GM21576 (cell line): ENCODE data around the gene PSME3.

ENCODE experiments used
- ATAC-seq: cut with Tn5 transposase; IDR thresholded peaks from one replicate; pipeline ENCODE4 v1.9.1; 2021; ENCODE audit warnings: mild to moderate bottlenecking, moderate library complexity; ENCODE audit not compliant: unreplicated experiment

PSME3 gene

DNA sequence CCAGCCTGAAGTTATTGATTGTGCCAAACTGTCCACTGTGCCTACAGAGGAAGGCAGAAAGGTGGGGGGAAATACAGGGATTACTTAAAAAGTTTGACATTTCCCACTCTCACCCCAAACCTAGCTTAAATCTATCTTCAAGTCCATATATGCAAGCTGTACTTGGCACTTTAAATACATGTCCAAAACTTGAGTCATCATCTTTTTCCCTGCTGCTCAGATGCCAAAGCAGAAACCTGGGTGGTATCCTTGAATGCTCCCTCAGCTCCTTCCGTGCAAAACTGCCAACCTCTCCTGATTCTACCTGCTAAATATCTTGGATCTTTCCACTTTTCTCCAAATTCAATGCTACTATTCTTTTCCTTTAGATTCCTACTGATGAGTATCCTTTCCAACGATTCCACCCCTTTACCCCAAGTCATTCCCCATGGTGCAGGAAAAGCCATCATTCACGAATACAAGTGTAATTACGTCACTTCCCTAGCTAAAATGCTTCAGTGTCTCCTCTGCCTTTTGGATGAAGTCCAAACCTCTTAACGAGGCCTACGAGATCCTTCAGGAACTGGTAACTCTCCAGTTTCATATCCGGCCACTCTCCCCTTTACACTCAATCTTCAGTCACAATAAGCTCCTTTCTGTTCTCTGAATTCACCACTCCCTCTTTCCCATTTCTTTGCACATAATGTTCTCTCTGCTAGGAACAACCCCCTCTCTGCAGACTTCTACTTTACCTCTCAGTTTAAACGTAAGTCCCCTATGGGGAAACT lies 18.4 kb upstream of the PSME3 start:
- no peak for ATAC-seq

DNA sequence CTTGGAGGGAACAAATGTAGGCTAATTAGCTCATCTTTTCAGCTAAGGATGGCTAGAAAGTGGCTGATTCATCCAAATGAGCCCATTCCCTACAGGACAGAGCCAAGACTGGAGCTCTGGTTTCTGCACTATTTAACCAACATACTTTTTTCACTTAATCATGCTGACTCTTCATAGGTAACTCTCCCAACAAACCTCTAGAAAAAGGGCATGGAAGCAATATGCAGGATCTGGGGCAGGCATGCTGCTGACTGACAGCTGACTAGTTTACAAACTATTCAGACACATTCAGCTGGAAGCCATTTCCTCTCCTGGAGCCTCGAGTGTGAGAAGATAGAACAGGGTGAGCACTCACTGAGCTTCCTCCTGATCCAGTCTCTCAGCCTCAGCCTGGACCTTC lies 15.3 kb upstream of the PSME3 start:
- ATAC-seq, result no peak

DNA sequence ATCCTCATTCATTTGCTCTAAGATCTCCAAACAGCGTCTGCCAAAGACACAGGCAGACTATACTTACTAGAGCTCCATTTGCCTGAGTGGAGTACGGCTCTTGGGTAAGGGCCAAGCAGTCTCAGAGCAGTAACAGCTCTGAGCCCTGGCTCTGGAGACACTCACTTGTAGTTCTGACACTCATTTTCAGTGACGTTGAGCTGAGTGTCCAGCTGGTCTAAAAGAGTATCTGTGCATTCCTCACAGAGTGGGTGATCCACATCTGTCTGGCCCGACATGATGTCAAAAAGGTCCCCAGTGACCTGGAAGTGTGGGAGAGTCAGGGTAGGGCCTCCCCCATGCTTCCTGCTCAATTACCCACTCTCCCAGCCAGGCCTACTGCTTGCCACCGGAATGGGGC lies 14.8 kb upstream of the PSME3 start:
- no peak for ATAC-seq

DNA sequence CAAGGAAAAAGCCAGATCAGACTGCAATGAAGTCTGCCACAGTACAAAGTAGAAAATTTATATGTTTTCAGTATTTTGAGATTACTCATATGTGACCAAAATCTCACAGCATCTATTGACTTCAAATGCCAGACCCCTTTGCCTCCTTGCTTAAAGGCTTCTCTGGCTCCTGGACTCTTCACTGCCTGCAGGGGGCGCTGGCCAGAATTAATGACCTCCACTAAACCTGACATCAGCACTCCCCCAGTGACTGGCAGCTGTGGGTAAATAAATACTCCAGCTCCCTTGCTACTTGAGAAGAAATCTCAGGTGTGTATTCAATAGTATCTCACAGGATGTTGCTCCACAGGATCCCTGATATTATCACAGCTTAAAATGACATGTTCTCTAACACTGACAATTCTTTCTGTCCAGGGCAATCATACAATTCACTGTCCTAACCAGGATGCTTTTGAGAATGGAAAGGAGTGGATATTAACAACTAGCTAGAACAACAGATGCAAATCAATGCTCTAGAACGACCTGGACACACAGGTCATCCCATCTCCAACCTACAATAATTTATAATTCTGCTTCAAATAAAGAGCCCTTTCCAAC lies 13.2 kb upstream of the PSME3 start:
- ATAC-seq, result no peak

DNA sequence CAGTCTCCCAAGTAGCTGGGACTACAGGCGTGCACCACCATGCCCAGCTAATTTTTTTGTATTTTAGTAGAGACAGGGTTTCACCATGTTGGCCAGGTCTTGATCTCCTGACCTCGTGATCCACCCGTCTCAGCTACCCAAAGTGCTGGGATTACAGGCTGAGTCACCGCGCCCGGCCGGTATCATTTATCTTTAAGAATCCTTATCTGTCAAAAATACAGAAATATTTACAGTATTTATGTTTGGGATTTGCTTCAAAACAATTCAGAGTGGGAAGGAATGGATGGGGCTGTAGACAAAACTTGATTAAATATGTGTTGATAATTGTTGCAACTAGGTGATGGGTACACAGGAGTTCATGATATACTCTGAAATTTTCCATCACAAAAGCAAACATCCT lies 12.0 kb upstream of the PSME3 start:
- ATAC-seq, result no peak

DNA sequence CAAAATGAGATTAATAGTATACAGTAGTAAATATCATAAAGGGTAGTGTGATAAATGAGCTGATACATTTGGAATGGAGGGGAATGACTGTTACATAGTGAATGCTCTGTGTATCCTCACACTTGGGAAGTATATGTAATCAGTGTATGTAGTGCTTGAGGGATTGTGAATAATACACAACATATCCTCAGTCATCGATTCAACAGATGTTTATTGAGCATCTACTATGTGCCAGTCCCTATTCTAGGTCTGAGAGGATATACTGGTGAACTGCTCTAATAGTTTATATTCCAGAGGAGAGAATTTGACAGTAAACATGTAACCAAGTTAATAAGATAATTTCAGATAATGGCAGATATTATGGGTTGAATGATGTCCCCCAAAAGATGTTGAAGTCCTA lies 5.7 kb upstream of the PSME3 start:
- no peak for ATAC-seq

DNA sequence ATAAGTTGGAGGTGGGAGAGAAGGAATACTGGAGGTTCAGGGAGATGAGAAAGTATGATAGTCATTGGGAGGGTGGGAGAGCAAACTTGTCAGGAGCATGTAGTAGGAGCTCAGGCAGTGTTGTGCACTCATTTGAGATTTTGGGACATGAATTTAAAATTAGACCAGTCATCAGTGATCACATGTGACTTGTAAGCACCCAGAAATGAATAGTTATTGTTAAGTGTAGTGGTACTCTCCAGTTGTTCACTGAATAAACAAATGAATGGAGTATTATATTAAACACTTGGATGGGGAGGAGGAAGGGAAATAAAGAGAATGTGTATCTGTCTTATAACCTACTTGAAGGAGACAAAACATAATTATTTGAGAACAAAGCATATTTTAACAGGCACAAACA lies 2.2 kb upstream of the PSME3 start:
- ATAC-seq, result no peak

DNA sequence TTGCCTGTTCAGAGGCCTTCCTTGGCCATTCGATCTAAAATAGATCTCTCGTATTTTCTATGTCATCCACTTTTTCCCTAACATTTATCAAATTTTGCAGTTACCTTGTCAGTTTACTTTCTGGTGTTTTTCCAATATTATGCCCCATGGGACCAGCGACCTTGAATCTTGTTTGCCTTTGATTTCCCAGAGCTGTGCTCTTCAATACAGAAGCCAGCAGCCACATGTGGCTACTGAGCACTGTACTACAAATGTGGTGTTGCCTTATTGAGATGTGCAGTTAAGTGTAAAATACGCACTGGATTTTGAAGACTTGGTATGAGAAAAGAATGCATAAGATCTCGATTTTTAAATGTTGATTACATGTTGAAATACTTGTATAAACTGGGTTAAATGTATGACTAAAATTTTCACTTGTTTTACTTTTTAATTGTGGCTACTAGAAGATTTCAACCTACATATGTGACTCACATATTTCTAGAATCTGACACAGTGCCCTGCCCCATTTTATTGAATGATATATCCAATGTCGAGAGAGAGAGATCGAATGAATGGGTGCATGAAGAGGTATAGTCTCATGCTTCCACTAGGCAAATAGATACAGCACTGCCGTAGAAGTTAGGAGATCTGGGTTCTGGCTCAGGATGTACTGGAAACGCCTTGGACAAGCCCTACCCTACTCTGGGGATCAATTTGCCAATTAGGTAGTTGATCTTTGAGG lies 824 bp upstream of the PSME3 start:
- peak; percentile 7 for ATAC-seq

DNA sequence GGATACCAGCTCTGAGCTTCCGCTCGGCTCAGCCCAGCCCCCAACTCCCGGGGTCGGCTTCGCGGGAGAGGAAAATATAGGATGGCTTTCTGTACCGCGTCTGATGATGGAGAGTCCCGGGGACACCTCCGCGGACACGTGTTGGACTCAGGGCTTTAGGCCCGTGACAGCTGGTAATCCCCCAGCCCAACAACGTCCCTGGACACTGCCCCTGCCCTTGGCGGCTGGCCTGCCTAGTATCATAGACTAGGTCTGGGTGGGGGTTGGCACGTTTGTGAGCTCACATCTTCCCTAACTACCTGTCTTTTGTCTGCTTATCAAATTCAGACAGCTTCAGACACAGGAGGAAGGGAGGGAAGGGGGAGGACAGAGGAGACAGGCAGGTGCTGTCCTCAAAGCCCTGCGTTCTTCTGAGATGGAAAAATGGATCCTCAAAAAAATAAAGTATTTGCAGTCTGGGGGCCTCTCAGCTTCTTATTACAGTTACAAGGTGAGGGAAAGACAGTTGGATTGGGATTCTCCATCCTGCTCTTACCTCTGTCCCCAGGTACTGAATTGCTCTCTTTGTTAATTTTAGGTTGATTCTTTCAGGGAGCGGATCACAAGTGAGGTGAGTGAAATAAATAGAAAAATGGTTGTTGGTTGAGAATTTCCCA lies 698 bp downstream of the PSME3 start:
- ATAC-seq, result peak; percentile 9

DNA sequence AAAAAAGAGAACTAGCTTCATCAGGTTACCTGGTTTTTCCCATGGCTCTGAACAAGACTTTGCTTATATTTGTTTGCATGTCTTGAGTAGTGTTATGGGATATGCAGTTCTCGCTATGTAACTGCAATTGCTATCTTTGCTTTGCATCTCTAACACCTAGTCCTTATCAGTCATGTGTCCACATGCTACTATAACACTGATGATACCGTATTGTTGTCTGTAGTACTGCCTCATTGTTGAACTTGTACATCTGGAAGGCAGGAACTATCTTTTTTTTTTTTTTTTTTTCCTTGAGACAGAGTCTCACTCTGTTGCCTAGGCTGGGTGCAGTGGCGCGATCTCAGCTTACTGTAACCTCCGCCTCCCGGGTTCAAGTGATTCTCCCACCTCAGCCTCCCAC lies 2.5 kb downstream of the PSME3 start:
- ATAC-seq, result no peak

DNA sequence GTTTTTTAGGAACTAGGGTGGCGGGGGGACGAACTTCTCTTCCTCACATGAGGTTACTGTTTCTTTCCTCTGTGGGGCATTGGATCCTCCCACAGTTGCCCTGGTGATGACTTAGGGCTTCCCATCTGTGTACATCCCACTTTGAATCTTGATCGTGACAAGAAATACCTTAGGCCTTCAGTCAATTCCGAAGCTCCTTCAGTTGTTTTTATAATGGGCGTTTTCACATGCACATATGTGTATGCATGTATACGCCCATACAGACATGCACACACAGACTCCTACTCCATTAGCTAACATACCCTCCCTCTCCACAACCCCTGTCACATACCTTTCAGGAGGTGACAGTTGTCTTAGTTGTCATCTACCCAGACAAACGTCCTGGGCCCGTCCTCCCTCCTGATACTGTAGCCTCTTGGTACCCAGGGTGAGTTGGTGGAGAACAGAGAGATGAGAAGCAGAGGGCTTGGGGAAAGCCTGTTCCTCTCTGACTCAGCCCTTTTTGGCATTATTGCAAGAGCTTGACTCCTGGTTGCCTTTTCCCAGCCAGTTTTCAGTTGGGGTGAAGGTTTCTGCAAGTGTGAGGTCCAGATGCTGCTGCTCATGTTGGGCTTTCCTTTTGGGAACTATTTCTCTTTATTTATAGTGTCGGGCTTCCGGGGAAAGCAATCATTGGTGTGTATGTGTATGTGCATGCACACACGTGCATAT lies 8.9 kb downstream of the PSME3 start:
- no peak for ATAC-seq

DNA sequence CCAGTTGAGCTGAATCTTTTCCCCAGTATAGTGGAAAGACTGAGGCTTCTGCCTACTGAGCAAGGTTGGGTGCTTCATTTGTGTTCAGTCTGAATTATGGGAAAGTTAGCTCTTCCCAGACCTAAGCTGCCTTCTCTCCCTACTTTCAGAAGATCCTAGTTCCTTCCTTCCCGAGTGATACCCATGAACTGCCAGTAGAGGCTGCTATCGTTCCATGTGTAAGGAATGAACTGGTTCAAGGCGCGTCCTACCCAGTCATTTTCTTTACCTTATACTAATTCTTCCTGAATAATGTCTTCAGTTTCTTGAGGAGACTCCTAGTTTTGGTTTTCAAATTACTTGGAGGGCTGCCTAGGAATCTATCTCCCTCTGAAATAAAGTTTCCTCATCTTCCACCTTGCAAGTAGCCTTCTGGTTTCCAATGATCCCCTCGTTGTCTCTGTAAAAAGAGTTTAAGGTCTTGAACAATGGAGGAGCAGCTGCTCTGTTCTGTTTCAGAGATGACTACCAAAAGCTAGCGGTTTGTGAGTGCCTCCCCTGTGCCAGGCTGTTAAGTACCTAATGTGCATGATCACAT lies 10.2 kb downstream of the PSME3 start:
- no peak for ATAC-seq

DNA sequence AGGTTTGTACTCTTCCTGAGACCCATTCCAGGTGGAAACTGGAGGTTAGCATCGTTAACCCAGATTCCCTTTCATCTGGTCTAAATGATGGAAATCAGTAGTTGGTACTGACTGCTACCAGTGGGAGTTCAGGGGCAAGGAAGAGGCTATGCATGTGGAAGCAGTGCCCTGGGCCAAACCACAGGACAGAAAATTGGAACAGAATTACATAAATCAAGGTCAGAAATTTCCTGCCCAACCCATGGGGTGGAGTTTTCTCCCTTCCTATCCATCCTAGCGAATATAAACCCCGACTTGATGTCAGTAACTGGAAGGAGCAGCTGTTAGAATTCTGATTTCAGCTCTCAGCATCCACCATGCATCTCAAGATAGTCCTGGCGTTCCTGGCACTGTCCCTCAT lies 11.1 kb downstream of the PSME3 start, which contains the start of gene AOC2:
Gene AOC2 (plus strand): TSS at position 310 of the 400 bp plus-strand sequence. CDS start 47 bp downstream, at position 357.
- ATAC-seq, result no peak

DNA sequence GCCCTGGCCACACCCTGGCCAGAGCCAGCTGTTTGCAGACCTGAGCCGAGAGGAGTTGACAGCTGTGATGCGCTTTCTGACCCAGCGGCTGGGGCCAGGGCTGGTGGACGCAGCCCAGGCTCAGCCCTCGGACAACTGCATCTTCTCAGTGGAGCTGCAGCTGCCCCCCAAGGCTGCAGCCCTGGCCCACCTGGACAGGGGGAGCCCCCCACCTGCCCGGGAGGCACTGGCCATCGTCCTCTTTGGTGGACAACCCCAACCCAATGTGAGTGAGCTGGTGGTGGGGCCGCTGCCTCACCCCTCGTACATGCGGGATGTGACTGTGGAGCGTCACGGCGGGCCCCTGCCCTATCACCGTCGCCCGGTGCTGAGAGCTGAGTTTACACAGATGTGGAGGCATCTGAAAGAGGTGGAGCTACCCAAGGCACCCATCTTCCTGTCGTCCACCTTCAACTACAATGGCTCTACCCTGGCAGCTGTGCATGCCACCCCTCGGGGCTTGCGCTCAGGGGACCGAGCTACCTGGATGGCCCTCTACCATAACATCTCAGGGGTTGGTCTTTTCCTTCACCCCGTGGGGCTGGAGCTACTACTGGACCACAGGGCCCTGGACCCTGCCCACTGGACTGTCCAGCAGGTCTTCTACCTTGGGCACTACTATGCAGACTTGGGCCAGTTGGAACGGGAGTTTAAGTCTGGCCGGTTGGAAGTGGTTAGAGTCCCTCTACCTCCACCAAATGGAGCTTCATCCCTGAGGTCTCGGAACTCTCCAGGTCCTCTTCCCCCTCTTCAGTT lies 11.8 kb downstream of the PSME3 start:
- no peak for ATAC-seq

DNA sequence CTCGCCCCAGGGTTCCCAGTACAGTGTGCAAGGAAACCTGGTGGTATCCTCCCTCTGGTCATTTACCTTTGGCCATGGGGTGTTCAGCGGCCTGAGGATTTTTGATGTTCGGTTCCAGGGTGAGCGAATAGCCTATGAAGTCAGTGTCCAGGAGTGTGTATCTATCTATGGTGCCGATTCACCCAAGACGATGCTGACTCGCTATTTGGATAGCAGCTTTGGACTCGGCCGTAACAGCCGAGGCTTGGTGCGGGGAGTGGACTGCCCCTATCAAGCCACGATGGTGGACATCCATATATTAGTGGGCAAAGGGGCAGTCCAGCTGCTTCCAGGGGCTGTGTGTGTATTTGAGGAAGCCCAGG lies 12.3 kb downstream of the PSME3 start:
- ATAC-seq, result no peak

DNA sequence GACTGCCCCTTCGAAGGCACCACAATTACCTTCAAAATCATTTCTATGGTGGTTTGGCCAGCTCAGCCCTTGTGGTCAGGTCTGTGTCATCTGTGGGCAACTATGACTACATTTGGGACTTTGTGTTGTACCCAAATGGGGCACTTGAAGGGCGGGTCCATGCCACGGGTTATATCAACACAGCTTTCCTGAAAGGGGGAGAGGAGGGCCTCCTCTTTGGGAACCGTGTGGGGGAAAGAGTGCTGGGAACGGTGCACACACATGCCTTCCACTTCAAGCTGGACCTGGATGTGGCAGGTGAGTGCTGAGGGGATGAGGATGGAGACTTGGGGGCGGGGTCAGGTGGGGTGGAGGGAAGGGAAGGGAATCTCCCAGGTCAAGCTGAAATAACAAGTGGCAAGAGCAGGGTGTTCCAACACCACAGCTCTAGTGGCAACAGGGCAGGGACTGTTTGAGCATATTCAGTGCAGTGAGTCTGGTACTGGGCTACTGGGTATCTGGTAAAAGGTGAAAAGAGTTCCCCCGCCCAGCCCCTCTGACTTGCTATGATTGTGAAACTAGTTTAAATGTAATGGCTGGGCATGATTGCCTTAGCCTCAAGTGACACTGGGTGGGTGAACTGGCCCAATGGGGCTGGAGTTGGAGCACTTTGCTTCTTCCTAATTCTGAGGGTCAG lies 12.9 kb downstream of the PSME3 start:
- no peak for ATAC-seq

DNA sequence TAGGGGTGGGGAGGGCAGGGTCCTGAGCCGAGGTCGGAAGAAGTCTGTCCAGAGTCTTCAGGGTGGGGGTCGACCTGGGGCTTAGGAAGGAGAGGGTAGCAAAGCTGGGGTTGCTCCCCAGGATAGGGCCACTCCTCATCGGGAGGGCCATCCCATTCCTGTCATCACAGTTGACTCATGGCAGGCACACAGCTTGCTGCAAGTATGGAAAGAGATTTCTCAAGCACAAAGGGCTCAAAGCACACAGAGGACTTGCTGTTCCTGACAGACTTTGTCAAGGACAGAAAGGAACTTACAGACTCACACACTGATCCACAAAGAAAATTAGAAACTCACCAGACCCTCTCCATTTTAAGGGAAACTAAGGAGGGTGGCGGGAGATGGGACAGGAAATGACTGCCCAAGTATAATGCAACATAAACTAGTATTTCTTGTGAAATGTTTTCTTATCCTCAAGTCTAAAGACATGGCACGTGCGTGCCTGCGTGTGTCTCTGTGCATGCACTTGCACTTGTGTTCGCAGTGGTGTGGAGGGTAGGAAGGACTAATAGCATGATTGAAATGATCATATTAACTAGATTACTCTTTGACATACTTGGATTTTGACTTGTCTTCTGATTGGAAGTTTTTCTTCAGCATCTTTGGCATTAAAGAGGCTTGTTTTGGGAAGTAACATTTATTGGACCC lies 13.5 kb downstream of the PSME3 start:
- no peak for ATAC-seq

DNA sequence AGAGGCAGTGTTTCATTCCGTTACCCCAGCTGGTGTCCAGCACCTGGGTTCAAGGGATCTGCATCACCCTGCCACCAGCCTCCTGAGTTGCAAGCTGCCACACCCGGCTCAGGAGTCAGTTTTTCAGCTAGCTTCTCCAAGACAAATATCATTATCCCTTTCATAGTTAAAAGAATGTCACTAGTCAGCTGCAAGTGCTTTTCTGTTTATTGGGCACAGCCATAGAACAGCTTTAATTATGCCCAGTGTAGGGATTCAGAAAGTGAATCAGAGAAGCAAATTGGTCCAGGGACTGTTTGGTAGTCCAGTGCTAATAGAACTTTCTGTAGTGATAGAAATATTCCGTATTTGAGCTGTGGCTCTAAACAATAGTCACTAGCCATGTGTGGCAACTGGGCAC lies 14.9 kb downstream of the PSME3 start:
- no peak for ATAC-seq

DNA sequence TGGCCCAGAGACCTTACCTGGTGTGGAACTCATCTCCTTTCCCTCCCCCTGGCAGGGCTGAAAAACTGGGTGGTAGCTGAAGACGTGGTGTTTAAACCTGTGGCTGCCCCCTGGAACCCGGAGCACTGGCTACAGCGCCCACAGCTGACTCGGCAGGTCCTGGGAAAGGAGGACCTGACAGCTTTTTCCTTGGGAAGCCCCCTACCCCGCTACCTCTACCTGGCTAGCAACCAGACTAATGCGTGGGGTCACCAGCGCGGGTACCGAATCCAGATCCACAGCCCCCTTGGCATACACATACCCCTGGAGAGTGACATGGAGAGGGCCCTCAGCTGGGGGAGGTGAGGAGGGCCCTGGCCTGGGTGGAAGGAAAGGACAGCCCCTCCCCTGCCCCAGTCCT lies 15.8 kb downstream of the PSME3 start:
- no peak for ATAC-seq
